Inflammatory macrophage treated with lipopolysaccharide for 1 hour (primary cell): ENCODE measurements around the gene LMNA.

Experiments used
- DNase-seq, 2 donors: peaks; one replicate each; pipeline ENCODE4 v3.0.0-alpha.2; 2020 to 2022

The LMNA gene

DNA sequence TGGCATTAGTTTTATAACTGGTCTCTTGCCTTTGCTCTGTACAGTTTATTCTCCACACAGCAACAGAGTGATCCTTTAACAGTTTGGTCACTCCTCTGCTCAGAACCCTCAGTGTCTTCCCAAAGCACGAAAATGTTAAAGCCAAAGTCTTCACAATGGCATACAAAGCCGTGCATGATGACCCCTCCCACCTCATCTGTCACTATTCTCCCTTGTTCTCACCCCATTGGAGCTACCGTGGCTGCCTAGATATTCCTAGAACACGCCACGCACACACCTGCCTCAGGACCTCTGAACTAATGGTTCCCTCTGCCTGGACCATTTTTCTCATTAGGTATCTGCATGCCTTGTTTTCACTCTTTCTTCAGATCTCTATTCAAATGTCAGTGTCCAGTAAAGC, 30.2 kb downstream of the LMNA start:
- DNase-seq, result no peak

DNA sequence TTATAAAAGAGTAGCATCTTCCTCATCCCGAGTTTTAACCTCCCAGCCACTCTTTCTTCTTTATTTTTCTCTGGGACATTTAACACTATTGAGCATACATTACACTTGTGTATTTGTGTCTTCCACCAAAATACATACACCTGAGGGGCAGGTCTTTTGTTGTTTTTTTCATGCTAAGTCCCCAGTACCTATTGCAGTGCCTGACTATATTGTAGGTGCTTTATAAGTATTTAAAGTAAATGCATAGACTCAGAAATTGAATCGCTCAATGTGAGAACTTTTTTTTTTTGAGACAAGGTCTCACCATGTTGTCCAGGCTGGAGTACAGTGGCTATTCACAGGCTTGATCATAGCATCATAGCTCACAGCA, 31.1 kb downstream of the LMNA start:
- DNase-seq, result no peak

DNA sequence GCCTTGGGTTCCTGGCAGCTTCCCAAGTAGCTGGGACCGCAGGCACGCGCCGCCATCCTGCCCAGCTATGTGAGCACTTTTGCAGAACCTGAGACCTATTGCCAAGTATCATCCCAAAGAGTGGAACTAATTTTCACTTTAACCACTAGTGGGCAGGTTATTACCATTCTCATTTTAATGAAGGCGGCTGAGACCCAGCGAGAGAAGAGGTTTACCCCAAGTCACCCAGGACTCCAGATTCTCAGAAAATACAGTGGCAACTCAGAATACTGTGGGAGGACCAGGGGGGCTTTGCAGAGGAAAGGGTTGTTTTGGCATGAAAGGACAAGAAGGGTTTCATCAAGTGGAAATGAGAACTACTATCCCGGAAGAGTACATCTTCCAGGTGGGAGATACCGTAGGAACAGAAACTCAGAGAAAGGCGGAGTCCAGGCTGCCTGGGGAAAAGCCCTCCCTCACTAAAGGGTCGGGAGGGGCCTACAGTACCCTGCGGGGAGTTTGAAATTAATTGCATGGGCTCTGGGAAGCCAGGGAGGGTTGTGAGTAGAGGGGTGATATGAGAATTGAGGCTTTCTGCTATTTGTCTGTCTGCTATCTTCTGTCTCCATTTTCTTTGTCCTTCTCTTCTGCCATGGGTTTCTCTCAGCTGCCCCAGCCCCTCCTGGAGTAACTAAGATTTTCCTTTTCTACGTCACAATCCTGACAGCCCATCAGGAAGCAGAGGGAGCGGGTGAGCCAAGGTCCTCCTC, 31.7 kb downstream of the LMNA start:
- peak; percentile 64 to 82 for DNase-seq

DNA sequence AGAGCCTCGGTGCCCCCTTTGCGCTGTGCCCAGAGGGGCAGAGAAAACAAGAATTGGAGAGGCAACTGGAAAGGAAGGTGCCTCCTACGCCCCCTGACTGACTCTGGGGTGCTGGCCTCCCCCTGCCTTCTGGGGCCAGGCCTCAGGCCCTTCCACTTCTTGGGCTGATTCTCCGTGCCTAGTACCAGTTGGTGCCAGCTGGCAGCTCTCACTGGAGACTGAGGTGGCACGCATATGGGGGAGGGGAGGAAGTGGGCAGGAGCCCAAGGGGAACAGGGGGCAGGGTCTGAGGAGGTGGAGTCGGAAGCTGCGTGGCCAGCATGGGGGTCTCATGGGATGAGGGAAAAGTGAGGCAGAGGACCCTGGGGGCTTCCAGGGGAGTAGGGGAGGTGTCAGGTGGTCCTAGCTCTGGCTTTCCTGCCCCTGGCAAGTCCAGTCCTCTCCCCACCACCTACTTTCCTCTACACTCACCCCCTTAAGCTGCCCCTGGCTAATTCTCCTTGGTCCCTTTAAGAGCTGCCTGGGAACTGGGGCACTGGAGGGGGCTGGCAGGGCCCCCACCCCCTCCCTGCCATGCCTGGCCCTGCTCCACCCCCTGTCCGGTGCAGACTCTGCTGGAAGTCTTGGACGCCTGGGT, 32.4 kb downstream of the LMNA start:
- no peak for DNase-seq

DNA sequence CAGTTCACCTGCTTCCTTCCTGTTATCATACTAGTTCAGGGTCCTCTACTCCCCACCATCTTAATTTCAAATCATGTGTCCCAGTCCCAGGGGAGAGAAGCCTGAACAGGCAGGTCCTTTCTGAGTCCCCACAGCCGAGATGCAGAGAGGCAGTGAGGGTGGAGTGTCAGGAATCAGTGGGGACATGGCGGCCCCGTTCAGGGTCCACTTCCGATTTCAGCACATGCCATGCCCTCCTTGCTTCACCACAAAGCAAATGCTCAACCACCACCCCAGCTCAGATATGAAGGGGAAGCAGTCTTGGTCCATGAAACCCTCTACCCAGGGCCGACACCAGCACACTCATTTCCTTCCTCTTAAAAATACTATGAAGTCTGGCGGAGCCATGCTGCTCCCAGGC, 33.7 kb downstream of the LMNA start:
- DNase-seq, result peak; percentile 41 to 59

DNA sequence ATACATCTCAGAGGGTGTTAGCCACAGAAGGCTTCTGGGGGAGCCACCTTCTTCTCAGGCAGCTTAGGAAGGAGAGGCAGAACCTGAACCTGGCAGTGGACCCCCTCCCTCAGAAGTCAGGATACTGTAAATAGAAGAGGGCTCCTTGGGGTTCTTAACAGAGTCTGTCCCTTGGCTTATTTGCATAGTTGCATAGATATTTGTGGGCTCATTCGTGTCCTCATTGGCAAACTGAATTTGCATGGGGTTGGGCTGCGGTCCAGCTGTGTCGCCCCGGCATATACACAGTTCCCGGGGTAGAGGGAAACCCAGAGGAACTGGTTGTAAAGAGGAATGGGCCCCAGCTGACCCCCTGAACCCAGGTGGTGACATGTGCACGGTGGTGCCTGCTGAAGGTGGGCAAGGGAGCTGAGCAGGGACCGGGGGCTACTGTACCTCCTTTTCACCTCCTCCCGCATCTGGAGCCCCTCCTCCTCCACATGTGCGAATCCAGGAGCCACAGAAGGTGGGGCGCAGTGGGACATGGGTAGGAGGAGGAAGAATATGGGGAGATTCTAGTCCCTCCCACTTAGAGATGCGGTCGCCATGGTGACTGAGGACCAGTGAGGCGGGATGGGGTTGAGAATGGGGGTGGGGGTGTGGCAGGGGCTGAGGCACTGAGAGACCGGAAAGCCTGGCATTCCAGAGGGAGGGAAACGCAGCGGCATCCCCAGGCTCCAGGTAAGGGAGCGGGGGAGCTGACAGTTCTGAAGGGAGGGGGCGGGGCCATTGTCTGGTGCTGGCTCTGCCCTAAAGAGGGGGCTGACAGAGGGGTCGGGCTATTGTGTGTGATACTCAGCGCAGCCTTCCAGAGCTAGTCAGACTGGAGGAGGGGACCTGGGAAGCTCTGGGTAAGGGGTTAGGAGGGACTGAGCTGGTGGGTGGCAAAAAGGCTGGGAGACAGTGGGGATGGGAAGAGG, 35.1 kb downstream of the LMNA start:
- no peak for DNase-seq

DNA sequence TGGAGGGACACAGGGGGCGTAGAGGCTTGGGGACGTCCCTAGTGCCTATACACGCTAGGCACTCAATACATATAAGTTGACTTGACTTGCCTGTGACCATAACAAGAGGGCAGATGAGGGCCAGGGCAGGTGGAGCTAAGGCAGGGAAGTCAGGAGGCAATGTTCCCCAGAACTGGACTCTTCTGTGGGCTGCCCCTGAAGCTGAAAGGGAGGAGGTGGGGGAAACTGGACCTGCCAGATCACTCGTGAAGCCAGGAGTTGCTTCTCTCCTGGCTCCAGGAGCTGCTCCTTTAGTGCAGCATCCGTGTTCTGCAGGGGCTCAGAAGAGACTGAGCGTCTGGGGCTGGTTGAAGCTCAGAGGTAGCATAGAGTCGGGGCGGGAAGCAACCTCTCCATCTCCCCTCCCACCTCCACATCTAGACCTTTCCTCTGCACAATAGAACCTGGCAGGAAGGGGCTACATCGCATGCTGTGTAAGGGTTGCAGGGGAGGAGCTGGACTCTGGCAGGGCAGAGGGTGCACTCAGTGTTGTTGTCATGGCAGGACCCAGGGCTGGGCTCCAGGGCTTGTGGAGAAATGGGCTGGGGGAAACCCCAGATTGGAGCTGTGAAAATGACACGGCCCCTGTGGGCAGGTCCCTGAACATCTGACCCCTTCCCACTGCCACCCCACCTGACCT, 36.0 kb downstream of the LMNA start:
- peak in 1 of 2 donors; percentile 78 for DNase-seq

DNA sequence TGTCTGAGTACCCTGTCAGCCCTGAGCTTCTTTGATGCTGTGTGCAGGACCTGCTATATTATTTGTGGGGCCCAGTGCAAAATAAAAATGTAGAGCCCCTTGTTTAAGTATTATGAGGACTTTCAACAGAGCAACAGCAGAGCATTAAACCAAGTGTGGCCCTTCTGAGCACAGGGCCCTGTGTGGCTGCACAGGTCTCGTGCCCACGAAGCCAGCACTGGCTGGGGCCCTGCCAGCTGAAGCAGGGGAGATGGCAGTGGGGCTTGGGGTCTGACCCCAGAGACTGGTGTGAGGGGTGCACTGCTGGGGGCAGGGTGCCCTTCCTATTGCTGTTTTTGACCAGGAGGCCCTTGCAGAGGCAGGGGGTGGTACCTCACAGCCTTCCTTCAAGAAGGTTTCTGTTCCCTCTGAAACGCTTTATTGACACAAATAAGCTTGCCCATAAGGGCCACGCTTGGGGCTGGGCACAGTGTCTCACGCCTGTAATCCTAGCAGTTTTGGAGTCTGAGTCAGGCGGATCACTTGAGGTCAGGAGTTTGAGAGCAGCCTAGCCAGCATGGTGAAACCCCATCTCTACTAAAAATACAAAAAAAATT, 36.7 kb downstream of the LMNA start:
- DNase-seq, result peak; percentile 69 to 86

DNA sequence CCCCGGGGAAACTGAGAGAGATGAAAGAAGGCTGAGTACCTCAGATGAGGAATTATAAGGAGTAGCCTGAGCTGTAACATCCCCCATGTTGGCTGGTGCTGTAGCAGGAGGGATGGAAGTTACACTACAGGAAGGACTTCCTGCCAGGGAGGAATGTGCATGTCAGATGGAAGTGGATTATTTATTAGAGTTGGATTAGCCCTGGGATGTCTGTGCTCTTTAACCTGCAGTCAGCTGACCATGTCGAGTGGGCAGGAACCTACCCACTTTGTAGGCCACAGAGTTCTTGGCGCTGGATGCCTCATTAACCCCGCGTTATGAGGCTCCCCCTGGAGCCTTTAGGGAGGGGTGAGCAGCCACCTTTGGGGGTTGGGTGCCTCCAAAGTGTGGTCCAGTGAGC, 38.1 kb downstream of the LMNA start:
- DNase-seq, result no peak

DNA sequence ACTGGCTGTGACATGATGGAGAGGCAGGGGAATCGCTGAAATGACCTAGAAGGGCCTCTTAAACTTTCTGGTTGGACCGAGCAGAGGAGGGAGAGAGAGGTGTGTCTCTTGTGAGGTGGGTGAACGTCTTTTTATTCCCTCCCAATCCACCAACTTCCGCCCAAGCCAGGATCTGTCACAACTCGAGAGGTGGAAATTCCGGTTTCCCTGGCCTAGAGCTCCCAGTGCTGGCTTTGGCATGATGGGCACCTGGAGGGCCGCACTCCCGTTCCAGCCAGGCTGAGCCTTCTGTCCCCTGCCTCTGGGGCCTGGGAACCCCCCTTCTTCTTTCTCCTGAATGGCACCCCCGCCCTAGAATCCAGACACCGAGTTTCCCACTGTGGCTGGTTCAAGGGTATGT, 38.9 kb downstream of the LMNA start, which contains the start of gene SEMA4A:
TSS of gene SEMA4A (plus strand) at position 224 of the 400 bp plus-strand sequence. CDS start 994 bp downstream, outside the sequence.
- DNase-seq, result no peak

DNA sequence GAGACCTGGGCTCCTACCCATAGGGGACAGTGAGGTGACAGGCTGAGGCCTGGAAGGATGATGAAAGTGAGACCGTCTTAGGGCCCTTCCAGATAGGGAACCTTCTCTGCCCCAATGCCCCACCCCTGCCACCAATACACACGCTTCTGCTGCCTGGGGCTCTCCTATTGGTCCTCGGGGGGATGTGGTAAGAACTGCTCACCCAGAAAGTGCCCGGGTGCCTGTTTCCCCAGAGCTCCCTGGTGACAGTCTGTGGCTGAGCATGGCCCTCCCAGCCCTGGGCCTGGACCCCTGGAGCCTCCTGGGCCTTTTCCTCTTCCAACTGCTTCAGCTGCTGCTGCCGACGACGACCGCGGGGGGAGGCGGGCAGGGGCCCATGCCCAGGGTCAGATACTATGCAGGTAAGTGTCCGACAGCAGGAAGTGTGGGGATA, 39.8 kb downstream of the LMNA start:
- DNase-seq, result peak; percentile 82 to 88

DNA sequence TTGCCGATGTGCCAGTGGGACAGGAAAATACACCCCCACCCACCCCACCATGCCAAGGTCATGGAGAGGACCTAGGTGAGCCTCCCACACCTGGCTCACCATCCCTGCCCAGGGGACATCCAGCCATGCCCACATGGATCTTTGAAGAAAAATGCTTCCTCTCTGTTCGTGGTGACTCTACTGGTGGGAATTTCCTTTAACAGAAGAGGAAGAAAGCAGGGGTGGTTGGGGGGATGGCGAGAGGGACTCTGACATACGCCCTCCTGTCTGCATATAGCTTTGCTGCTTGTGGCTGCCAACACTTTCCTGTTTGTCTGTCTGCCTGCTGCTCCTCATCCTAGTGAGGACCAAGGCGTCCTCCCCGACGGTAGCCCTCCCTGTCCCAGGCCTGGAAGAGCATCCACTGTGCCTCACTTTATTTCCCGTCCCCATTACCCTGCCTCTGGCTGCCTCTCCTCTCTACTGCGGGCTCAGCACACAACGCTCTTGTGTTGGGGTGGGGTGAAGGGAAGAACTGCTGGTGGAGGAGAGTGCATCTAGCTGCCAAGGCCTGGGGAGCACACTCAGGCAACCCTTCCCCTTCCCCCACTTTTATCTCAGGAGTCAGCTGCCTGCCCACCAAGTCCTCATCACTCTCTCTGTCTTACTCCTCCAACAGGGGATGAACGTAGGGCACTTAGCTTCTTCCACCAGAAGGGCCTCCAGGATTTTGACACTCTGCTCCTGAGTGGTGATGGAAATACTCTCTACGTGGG, 41.4 kb downstream of the LMNA start:
- DNase-seq, result peak; percentile 54 to 68

DNA sequence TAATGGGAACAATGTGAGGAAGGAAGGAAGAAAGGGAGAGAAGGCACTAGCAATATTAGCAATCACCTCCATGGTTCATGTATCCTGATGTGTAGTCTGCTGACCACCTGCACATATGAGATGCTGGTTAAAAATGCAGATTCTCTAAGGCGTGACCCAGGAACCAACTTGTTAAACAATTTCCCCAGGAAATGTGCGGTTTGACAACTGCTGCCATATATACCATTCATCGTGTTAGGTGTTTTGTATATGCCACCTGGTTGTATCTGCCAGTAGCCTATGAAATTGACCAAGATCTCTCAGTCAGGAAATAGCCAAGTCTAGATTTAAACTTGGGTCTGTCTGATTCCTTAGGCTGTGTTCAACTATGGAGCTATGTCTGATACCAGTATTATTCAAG, 43.0 kb downstream of the LMNA start:
- no peak for DNase-seq

DNA sequence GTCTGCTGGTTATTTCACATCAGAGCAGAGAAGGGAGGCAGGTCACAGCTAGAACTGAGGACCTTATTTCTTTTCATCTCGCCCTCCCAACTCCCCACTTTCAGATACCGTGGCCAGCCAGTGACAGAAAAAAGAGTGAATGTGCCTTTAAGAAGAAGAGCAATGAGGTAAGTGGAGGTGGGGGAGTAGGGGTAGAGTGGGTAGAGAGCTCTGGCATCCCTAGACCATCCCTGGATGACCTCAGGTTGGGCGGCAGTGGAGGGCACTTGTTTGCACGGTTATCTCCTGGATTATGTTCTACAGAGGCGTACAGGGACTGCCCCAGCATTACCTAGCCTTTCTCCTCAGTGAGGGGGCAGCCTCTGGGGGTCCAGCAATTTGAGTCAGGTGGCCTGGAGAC, 43.5 kb downstream of the LMNA start:
- no peak for DNase-seq

DNA sequence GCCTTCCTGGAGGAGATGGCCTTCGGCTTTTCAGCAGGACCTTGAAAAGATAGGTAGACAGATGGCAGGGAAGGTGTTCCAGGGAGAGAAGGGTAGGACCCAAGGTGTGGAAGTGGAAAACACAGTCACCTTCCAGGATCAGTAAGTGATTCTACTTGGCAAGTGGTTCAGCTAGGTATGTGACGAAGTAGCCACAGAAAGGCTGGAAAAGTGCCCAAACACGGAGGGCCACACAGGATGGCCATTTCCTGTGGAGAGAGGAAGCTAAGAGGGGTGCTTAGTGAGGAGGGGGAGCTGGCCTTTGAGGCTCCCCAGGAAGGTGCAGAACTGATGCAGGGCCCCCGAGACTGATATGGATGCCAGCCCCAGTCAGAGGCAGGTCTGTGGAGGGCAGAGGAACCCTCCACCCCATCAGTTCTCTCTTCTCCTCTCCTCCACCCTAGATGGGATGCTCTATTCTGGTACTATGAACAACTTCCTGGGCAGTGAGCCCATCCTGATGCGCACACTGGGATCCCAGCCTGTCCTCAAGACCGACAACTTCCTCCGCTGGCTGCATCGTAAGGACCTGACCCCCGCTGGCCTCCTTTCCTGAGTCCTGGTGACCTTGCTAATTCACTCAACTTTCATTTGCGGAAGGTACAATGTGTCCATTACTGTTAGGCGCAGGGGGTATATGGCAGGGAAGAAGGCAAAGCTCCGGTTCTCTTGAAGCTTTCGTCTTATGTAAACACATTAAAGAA, 45.7 kb downstream of the LMNA start:
- DNase-seq, result no peak

DNA sequence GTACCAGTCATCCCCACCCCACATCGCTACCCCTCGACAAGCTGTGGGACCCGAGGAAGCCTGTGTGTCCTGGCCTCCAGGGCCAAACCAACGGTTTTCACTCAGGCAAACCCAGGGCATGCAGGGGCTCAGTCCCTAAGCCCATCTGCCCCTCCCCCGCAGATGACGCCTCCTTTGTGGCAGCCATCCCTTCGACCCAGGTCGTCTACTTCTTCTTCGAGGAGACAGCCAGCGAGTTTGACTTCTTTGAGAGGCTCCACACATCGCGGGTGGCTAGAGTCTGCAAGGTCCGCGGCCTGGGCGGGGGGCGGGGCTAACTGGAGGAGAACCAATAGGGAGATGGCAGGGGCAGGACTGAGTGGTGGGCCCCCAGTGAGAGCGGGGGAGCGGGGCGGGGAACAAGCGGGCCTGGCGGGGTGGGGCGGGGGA, 46.2 kb downstream of the LMNA start:
- peak in 1 of 2 donors; percentile 34 for DNase-seq

DNA sequence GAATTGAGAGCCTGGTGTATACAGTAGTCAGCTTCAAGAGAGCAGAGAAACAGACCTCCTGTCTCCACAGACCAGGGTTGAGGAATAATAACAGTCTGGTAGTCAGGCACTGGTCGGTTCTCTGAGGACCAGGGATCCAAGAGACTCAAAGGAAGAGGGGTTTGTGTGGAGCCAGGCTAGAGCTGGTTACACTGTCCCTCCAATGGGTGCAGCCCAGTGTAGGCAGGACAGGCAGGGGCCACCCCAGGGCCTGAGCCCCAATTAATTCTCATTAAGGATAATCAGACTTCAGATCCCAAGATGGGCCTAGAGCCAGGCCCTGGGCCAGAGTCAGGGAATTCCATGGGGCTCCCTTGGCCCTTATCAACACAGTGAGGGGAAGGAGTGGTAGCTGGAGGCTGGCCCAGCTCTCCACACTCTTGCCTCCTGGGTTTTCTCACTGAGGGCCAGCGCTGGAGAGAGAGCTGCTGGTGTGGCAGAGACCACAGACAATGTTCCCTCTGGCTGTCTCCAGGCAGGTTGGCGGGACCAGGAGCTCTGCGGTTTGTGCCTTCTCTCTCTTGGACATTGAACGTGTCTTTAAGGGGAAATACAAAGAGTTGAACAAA, 48.0 kb downstream of the LMNA start:
- DNase-seq, result no peak

DNA sequence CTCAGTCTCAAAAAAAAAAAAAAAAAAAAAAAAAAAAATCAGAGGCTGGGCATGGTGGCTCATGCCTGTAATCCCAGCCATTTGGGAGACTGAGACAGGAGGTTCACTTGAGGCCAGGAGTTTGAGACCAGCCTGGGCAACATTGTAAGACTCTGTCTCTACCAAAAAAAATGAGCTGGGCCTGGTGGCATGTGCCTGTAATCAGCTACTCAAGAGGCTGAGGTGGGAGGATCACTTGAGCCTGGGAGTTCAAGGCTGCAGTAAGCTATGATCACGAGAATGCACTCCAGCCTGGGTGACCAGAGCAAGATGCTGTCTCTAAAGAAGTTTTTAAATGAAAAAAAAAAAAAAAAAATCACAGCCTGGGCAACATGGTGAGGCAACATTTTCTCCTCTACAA, 49.2 kb downstream of the LMNA start:
- no peak for DNase-seq

DNA sequence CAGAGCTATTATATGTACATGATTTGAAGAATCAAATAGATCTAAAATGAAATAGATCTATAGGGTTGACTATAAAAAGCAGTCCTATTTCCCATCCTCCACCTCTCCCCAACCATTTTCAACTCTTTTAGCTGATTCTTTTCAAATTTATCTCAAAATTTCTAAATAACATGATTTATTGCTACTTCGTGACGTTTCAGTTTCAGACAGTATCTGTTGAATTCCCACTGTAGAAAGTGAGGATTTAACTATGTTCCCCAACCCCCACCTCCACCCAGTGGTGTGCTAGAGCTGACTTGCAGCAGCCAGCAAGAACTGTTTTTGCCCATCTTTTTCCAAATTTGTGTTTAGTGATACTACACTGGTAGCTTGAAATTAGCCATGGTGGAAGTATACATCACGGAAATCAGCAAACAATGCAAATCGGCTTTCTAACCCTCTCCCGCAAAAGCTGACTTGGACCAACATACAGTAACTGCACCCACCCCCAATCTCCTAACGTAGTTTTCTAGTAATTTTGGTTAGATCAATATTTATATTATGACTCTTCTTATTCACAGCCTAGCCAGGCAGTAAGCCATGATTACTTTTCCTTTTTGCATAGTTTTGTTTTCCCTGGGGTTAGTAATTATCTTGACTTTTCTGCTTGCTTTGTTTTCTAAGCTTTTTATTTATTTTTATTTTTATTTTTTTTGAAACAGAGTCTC, 49.8 kb downstream of the LMNA start:
- DNase-seq, result no peak

DNA sequence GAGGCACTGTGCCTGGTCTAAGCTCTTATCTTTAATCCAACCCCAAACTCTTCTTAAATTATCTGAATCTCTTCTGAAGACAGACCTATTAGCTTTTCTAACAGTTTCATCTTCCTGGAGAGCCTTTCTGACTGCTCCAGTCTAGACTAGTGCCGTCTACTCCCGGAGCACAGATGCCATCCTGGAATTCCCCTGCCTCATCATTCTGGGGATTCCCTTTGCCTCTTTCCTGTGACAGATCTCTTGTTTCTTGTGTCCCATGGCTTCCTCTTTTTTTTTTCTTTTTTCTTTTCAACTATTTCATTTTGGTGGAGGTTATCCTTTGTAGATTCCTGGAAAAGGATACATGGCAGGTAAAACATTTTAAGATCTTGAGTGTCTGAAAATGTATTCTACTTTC, 50.6 kb downstream of the LMNA start:
- peak; percentile 91 to 93 for DNase-seq
